ENCODE data around the gene OGDH.

DNA sequence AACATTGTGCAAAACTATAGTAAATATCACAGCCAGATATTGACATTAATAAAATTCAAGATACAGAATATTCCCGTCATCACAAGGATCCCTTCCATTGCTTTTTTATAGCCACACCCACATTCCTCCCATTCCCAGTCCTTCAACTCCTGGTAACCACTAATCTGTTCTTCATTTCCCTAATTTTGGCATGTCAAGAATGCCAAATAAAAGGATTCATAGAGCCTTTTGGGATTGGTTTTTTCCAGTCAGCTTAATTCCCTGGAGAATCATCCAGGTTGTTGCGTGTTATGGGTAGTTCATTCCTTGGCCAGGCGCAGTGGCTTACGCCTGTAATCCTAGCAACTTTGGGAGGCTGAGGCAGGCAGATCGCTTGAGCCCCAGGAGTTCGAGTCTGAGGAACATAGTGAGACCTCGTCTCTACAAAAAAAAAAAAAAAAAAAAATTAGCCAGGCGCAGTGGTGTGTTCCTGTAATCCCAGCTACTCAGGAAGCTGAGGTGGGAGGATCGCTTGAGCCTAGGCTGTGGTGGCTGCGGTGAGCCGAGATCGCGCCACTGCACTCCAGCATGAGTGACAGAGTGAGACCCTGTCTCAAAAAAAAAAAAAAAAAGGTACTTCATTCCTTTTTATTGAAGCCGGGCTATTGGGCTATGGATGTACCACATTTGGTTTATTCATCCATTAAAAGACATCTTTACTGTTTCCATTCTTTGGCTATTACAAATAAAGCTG is 2.7 kb downstream of the OGDH start:
- TF ChIP-seq ZNF331 (CRISPR knock-in tag; IDR thresholded peaks at IDR 0.05; ENCODE audit: low read depth): no peak
- TF ChIP-seq, protein P1, sequence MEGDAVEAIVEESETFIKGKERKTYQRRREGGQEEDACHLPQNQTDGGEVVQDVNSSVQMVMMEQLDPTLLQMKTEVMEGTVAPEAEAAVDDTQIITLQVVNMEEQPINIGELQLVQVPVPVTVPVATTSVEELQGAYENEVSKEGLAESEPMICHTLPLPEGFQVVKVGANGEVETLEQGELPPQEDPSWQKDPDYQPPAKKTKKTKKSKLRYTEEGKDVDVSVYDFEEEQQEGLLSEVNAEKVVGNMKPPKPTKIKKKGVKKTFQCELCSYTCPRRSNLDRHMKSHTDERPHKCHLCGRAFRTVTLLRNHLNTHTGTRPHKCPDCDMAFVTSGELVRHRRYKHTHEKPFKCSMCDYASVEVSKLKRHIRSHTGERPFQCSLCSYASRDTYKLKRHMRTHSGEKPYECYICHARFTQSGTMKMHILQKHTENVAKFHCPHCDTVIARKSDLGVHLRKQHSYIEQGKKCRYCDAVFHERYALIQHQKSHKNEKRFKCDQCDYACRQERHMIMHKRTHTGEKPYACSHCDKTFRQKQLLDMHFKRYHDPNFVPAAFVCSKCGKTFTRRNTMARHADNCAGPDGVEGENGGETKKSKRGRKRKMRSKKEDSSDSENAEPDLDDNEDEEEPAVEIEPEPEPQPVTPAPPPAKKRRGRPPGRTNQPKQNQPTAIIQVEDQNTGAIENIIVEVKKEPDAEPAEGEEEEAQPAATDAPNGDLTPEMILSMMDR (conservative IDR thresholded peaks at IDR 0.05; ENCODE audit: low read depth in 2 of 2): no peak
- TF ChIP-seq CREB1 (CRISPR knock-in tag; IDR thresholded peaks at IDR 0.05; ENCODE audit: low read depth): no peak
- TF ChIP-seq, protein P2, sequence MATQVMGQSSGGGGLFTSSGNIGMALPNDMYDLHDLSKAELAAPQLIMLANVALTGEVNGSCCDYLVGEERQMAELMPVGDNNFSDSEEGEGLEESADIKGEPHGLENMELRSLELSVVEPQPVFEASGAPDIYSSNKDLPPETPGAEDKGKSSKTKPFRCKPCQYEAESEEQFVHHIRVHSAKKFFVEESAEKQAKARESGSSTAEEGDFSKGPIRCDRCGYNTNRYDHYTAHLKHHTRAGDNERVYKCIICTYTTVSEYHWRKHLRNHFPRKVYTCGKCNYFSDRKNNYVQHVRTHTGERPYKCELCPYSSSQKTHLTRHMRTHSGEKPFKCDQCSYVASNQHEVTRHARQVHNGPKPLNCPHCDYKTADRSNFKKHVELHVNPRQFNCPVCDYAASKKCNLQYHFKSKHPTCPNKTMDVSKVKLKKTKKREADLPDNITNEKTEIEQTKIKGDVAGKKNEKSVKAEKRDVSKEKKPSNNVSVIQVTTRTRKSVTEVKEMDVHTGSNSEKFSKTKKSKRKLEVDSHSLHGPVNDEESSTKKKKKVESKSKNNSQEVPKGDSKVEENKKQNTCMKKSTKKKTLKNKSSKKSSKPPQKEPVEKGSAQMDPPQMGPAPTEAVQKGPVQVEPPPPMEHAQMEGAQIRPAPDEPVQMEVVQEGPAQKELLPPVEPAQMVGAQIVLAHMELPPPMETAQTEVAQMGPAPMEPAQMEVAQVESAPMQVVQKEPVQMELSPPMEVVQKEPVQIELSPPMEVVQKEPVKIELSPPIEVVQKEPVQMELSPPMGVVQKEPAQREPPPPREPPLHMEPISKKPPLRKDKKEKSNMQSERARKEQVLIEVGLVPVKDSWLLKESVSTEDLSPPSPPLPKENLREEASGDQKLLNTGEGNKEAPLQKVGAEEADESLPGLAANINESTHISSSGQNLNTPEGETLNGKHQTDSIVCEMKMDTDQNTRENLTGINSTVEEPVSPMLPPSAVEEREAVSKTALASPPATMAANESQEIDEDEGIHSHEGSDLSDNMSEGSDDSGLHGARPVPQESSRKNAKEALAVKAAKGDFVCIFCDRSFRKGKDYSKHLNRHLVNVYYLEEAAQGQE (IDR thresholded peaks at IDR 0.05; ENCODE audit: unreplicated experiment): no peak
- TF ChIP-seq EZH2 (IDR thresholded peaks at IDR 0.05; ENCODE audit: low read depth, unreplicated experiment): no peak

Data from GM23338 (cell line).